GM12878 (cell line): ENCODE results near the gene CPT2. TPM values are rescaled to one million over a fixed set of nuclear protein-coding genes. Genes with fewer than 3 reads are reported as not detected.

ENCODE experiments used
- ATAC-seq: fragments of 200-7000 bp; cut with Tn5 transposase; 3 replicates; pipeline ENCODE4 v1.9.1; 2020; ENCODE audit warnings: mild to moderate bottlenecking, moderate library complexity
- BruUV-seq: library from RNA; stranded (reverse); fragments of 400-500 nt; replicated peaks from 2 replicates; lab custom pipeline; 2021; lab: Mats Ljungman, UMichigan
- CTCF ChIA-PET: fragments of 300-600 bp; sonication (Branson Sonifier 250); formaldehyde crosslinking; extraction: SDS; loops from one replicate; lab custom pipeline; 2021; ENCODE audit warnings: inconsistent platforms; lab: Yijun Ruan, JAX
- POLR2A ChIA-PET: fragments of 350-600 bp; formaldehyde crosslinking; extraction: SDS; loops from one replicate; lab custom pipeline; 2021; ENCODE audit warnings: inconsistent platforms; lab: Charles Lee
- RAD21 ChIA-PET: fragments of 300-600 bp; sonication (Branson Sonifier 250); formaldehyde crosslinking; loops from one replicate; lab custom pipeline; 2023; ENCODE audit warnings: antibody characterized with exemption; ENCODE audit not compliant: unreplicated experiment; lab: Charles Lee
- SMC1A ChIA-PET: fragments of 300-600 bp; sonication (Branson Sonifier 250); formaldehyde crosslinking; loops from one replicate; lab custom pipeline; 2023; ENCODE audit not compliant: unreplicated experiment, uncharacterized antibody; lab: Charles Lee
- DNase-seq: peaks from one replicate; pipeline ENCODE4 v3.0.0-alpha.2; 2011; ENCODE audit warnings: low read depth, low spot score
- FAIRE-seq: peaks from 3 replicates; lab custom pipeline; 2011; peaks lifted over from hg19 to GRCh38; lab: Jason Lieb, UNC
- H2AFZ ChIP-seq: 2 replicates; pipeline ENCODE4 v1.6.0; 2011; ENCODE audit warnings: low read depth, low read length, control low read depth; ENCODE audit not compliant: control insufficient read depth
- H3K27ac ChIP-seq: 2 replicates; pipeline ENCODE4 v1.5.1; 2011; ENCODE audit warnings: control low read depth; ENCODE audit not compliant: control insufficient read depth, insufficient read depth
- H3K27me3 ChIP-seq, 2 experiments: replicated peaks in 1 of 2; 2 replicates each; pipeline versions ENCODE4 v1.6.0 to v1.6.1; 2011; ENCODE audit warnings: low read length in 1 of 2; ENCODE audit not compliant: control insufficient read depth in 2 of 2, insufficient read depth in 2 of 2
- H3K36me3 ChIP-seq, 2 experiments: 2 replicates each; pipeline ENCODE4 v1.5.1; 2011; ENCODE audit warnings: low read length in 1 of 2; ENCODE audit not compliant: control insufficient read depth in 2 of 2, insufficient read depth in 2 of 2
- H3K4me1 ChIP-seq: 2 replicates; pipeline ENCODE4 v1.6.1; 2011; ENCODE audit warnings: mild to moderate bottlenecking, low read length, moderate library complexity, mixed read lengths; ENCODE audit not compliant: control insufficient read depth, insufficient read depth
- H3K4me2 ChIP-seq: 2 replicates; pipeline ENCODE4 v1.6.0; 2011; ENCODE audit warnings: control low read depth; ENCODE audit not compliant: control insufficient read depth, insufficient read depth
- H3K4me3 ChIP-seq: fragments of 200-600 bp; sonication (generic); 2 replicates; pipeline ENCODE4 v1.5.1; 2016
- H3K79me2 ChIP-seq: 2 replicates; pipeline ENCODE4 v1.6.0; 2011; ENCODE audit warnings: low read length; ENCODE audit not compliant: control insufficient read depth, insufficient read depth
- H3K9ac ChIP-seq: 2 replicates; pipeline ENCODE4 v1.8.0; 2011; ENCODE audit warnings: low read length, control low read depth, mixed read lengths; ENCODE audit not compliant: control insufficient read depth, insufficient read depth
- H3K9me3 ChIP-seq: replicated peaks from 3 replicates; pipeline ENCODE4 v1.5.1; 2011; ENCODE audit warnings: mild to moderate bottlenecking, low read length; ENCODE audit not compliant: control insufficient read depth, insufficient read depth
- H4K20me1 ChIP-seq: 2 replicates; pipeline ENCODE4 v1.6.0; 2011; ENCODE audit not compliant: control insufficient read depth, insufficient read depth
- CREB1 ChIP-seq: IDR thresholded peaks from 2 replicates; pipeline ENCODE4 v1.6.1; 2012; ENCODE audit warnings: low read depth, mild to moderate bottlenecking, inconsistent platforms
- EGR1 ChIP-seq, 2 experiments: IDR thresholded peaks; 1 replicate in 1 of 2; 2 replicates in 1 of 2; pipeline ENCODE4 v1.6.1; 2011 to 2012; ENCODE audit warnings: low read depth in 2 of 2, low read length in 2 of 2, borderline replicate concordance in 1 of 2, mild to moderate bottlenecking in 1 of 2, moderate library complexity in 1 of 2
- GATAD2B ChIP-seq: fragments of 450-650 bp; conservative IDR thresholded peaks from 2 replicates; pipeline ENCODE4 v1.6.1; 2017; ENCODE audit warnings: low read depth, mild to moderate bottlenecking, moderate library complexity
- KDM1A ChIP-seq: fragments of 200-600 bp; sonication (generic); IDR thresholded peaks from 2 replicates; pipeline ENCODE4 v1.6.1; 2016; ENCODE audit warnings: borderline replicate concordance
- MEF2A ChIP-seq: IDR thresholded peaks from 2 replicates; pipeline ENCODE4 v1.6.1; 2011; ENCODE audit warnings: low read depth, mild to moderate bottlenecking, low read length, moderate library complexity; ENCODE audit not compliant: insufficient read depth
- NR2C2 ChIP-seq: IDR thresholded peaks from 2 replicates; pipeline ENCODE4 v1.6.1; 2011; ENCODE audit warnings: borderline replicate concordance, low read depth; ENCODE audit not compliant: control insufficient read depth, insufficient read length
- PML ChIP-seq: IDR thresholded peaks from 2 replicates; pipeline ENCODE4 v1.6.1; 2012; ENCODE audit warnings: low read length, inconsistent platforms
- POU2F2 ChIP-seq: IDR thresholded peaks from 3 replicates; pipeline ENCODE4 v1.6.1; 2011; ENCODE audit warnings: low read depth, mild to moderate bottlenecking, low read length, borderline replicate concordance
- RCOR1 ChIP-seq: conservative IDR thresholded peaks from 2 replicates; pipeline ENCODE4 v1.6.1; 2012; ENCODE audit warnings: low read depth, low read length, improper control_type of control experiment
- YBX1 ChIP-seq: fragments of 450-650 bp; IDR thresholded peaks from 2 replicates; pipeline ENCODE4 v1.6.1; 2016; ENCODE audit warnings: antibody characterized with exemption
- WGBS: methylation state at CpG from one replicate; pipeline ENCODE4 v1.1.6; 2016; ENCODE audit warnings: low lambda C conversion rate; ENCODE audit not compliant: insufficient replicate concordance, insufficient coverage; ENCODE audit errors: missing lambda C conversion rate; 5-methylcytosine and 5-hydroxymethylcytosine counted together
- in situ Hi-C: fragments of 300-500 bp; cut with MboI; formaldehyde crosslinking; loops from 9 replicates; pipeline ENCODE4 v1.14.3; 2018; ENCODE audit warnings: mixed read lengths
- intact Hi-C: fragments of 100-400 bp; cut with micrococcal nuclease; formaldehyde crosslinking; loops from one replicate; pipeline ENCODE4 v1.14.2; 2022; ENCODE audit not compliant: unreplicated experiment
- polyA plus RNA-seq, 11 experiments: library from polyadenylated mRNA; depleted of rRNA in 4 of 11; unstranded in 6 of 11; stranded (reverse) in 5 of 11; fragments of >200 nt; fragmentation: Nextera tagmentation in 4 of 11; fragmentation: Illumina TruSeq in 1 of 11; extraction: Ambion mirVana in 4 of 11; extraction: Trizol in 1 of 11; gene quantifications; 1 replicate in 1 of 11; 2 replicates in 10 of 11; pipeline versions ENCODE4 v1.2.1 to v1.2.3, GENCODE V29; 2011 to 2016; ENCODE audit warnings: inconsistent platforms in 2 of 11, missing spikeins in 2 of 11, low read depth in 1 of 11
- total RNA-seq, 4 experiments: library from RNA; depleted of rRNA in 3 of 4; stranded (reverse); fragments of >200 nt in 3 of 4; fragmentation: Illumina TruSeq in 1 of 4; extraction: Trizol in 1 of 4; gene quantifications; 2 replicates each; pipeline versions ENCODE4 v1.2.1 to v1.2.3, GENCODE V29; 2013 to 2021
- TF ChIP-seq, protein P1 (sequence below): IDR thresholded peaks from 2 replicates; pipeline ENCODE4 v1.6.1; 2011; ENCODE audit warnings: borderline replicate concordance, low read depth, mild to moderate bottlenecking, moderate library complexity, low read length; ENCODE audit not compliant: insufficient read depth, poor library complexity, severe bottlenecking
- TF ChIP-seq, protein P2 (sequence below): IDR thresholded peaks from 2 replicates; pipeline ENCODE4 v1.6.1; 2012; ENCODE audit warnings: low read depth, low read length, improper control_type of control experiment

The CPT2 gene
- total and polyA plus RNA-seq, 10 of the 15 experiments (the other 5 are each of a cell fraction or from before 2014, with no cell fraction given), result 10.1 to 36.2 (median 26.3) TPM

DNA sequence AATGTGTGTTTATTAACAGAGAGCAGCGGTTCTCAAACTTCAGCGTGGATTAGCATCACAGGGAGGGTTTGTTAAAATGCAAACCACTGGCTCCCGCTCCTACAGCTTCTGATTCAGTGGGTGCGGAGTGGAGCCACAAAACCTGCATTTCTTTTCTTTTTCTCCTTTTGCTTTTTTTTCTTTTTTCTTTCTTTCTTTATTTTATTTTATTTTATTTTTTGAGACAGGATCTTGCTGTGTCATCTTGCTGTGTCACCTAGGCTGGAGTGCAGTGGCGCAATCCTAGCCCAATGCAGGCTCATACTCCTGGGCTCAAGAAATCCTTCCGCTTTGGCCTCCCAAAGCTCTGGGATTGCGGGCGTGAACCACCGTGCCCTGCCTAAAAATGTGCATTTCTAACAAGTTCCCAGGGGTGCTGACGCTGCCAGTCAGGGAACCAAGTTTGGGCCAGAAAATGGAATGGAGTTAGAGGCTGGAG is 33.3 kb upstream of the CPT2 start (continued):
- TF ChIP-seq, protein P1, sequence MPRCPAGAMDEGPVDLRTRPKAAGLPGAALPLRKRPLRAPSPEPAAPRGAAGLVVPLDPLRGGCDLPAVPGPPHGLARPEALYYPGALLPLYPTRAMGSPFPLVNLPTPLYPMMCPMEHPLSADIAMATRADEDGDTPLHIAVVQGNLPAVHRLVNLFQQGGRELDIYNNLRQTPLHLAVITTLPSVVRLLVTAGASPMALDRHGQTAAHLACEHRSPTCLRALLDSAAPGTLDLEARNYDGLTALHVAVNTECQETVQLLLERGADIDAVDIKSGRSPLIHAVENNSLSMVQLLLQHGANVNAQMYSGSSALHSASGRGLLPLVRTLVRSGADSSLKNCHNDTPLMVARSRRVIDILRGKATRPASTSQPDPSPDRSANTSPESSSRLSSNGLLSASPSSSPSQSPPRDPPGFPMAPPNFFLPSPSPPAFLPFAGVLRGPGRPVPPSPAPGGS, result no peak
- TF ChIP-seq RCOR1, result no peak
- no peak for TF ChIP-seq CREB1
- no peak for TF ChIP-seq MEF2A
- no peak for TF ChIP-seq EGR1 (IDR thresholded peaks at IDR 0.05; ENCODE audit: borderline replicate concordance in 1 of 2, low read depth in 2 of 2, low read length in 2 of 2)

DNA sequence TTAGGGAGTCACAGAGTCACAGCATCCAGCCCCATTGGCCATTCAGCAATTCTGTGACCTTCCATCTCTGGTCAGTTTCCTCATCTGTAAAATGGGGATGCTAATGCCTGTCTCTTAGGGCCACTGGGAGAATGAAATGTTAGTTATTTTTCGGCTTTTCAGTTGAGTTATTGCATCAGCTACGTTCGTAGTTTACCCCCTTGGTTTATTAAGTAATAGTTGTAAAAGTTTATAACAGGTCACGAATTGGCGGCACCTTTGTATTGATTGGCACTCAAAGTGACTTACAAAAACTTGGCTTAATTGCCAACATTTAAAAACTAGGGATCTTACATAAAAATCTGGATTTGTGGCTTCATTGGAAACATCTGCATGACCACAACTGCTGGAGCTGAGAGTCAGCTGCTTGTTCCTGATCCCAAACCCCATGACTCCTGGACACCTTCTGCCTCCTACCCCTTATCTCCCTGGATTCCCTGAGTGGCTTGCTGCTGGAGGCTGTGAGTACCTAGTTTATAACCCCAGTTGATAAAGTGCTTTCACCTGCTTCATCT is 31.1 kb upstream of the CPT2 start:
- DNase-seq (no peak), FAIRE-seq (no peak), ATAC-seq (no peak)
- H3K4me1 ChIP-seq, result no peaks in the 10 kb centered on the region
- H3K9ac ChIP-seq, result no peak overlapping the region
- no peak overlapping the region for H3K4me3 ChIP-seq
- POLR2A ChIA-PET, result no interaction called here
- H3K27ac ChIP-seq, result no peak overlapping the region
- SMC1A ChIA-PET, result no interaction called here
- H3K9me3 ChIP-seq, result no peaks in the 10 kb centered on the region
- intact Hi-C loops, result no loop called here
- CTCF ChIA-PET, result interaction anchor here (0.8 kb wide), 1 partner anchor 19 kb away, joined by 3 read pairs; no protein-coding TSS in a partner anchor
- no peak overlapping the region for H3K4me2 ChIP-seq
- BruUV-seq, result no TSS peak
- H2AFZ ChIP-seq, result no peak overlapping the region
- 39% methylated on average over 5 of the region's 5 CpGs for WGBS
- no peaks in the 10 kb centered on the region; a peak in 2 of 4 replicates for H3K27me3 ChIP-seq
- TF ChIP-seq, protein P2, sequence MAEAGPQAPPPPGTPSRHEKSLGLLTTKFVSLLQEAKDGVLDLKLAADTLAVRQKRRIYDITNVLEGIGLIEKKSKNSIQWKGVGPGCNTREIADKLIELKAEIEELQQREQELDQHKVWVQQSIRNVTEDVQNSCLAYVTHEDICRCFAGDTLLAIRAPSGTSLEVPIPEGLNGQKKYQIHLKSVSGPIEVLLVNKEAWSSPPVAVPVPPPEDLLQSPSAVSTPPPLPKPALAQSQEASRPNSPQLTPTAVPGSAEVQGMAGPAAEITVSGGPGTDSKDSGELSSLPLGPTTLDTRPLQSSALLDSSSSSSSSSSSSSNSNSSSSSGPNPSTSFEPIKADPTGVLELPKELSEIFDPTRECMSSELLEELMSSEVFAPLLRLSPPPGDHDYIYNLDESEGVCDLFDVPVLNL, result no peak
- TF ChIP-seq GATAD2B (no peak), KDM1A (no peak), PML (no peak), POU2F2 (no peak), NR2C2 (no peak), YBX1 (no peak)
- in situ Hi-C loops, result no loop called here
- RAD21 ChIA-PET, result interaction anchor here (1.3 kb wide), 1 partner anchor 17 kb away, joined by 3 read pairs; no protein-coding TSS in a partner anchor
- H3K79me2 ChIP-seq, result no peaks in the 10 kb centered on the region
- no peaks in the 10 kb centered on the region for H4K20me1 ChIP-seq
- H3K36me3 ChIP-seq, result no peaks in the 10 kb centered on the region
